ENCODE data around the gene CEACAM3. TPM values are rescaled to one million over a fixed set of nuclear protein-coding genes. Genes with fewer than 3 reads are reported as not detected.

The CEACAM3 gene
- total and polyA plus RNA-seq, 2 of the 8 experiments (the other 6 are each of a cell fraction or from before 2014, with no cell fraction given), result not detected

GRCh38 chr19:41837981-41838708, 41.8 kb downstream of the CEACAM3 start (continued):
- TF ChIP-seq CHD7 (IDR thresholded peaks at IDR 0.05; ENCODE audit: insufficient replicate concordance, low read length) (no peak), CBX8 (IDR thresholded peaks at IDR 0.05; ENCODE audit: borderline replicate concordance, low read depth, low read length) (no peak), ATF2 (IDR thresholded peaks at IDR 0.05; ENCODE audit: low read length) (no peak), BACH1 (IDR thresholded peaks at IDR 0.05; ENCODE audit: low read length) (no peak), SRF (IDR thresholded peaks at IDR 0.05; ENCODE audit: low read depth, low read length) (no peak), RBBP5 (IDR thresholded peaks at IDR 0.05; ENCODE audit: borderline replicate concordance, low read depth, low read length) (no peak), POLR2A (IDR thresholded peaks at IDR 0.05; ENCODE audit: control extremely low read depth in 1 of 2, low read depth in 2 of 2, low read length in 2 of 2) (no peak), SP2 (IDR thresholded peaks at IDR 0.05; ENCODE audit: low read length) (no peak)

All from H1 (cell line).